ENCODE results near the gene CREB5.

Gene CREB5

GRCh38 chr7:28787106-28787505 is 374.8 kb downstream of the CREB5 start:
- no peak overlapping the region for H3K9ac ChIP-seq (ENCODE audit: low read length)
- no peaks in the 10 kb centered on the region for H3K27me3 ChIP-seq (ENCODE audit: control insufficient read depth in 1 of 2, insufficient read depth in 2 of 2, low read length in 2 of 2)
- no peak overlapping the region for H3K27ac ChIP-seq (ENCODE audit: low read depth, low read length)
- H3K9me3 ChIP-seq (ENCODE audit: low read length) = no peaks in the 10 kb centered on the region
- H3K36me3 ChIP-seq (ENCODE audit: insufficient read depth, low read length) = no peaks in the 10 kb centered on the region
- no peak overlapping the region for H3K4me3 ChIP-seq (ENCODE audit: low read depth in 1 of 2, low read length in 2 of 2)
- H3K4me1 ChIP-seq (ENCODE audit: insufficient read depth, low read length) = peaks cover 23% of the 10 kb centered on the region

DNA sequence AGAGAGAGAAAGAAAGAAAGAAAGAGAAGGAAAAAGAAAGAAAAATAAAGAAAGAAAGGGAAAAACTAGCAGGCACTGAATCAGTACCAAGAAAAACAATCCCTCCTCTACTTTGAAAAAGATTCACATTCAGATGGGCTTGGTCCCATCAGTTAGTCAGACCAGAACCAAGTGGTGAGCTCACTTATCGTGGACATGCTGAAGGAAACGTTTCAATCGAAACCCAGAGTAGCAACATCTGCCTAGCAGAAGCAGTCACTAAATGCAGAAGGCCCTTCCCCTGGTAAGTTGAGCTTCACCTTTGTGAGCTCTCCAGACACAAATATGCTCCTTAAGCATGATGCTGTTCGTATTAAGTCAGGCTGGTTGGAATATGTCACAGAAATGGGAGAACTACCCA is 378.1 kb downstream of the CREB5 start:
- no peaks in the 10 kb centered on the region for H3K9me3 ChIP-seq (ENCODE audit: low read length)
- no peaks in the 10 kb centered on the region for H3K36me3 ChIP-seq (ENCODE audit: insufficient read depth, low read length)
- H3K27me3 ChIP-seq (ENCODE audit: control insufficient read depth in 1 of 2, insufficient read depth in 2 of 2, low read length in 2 of 2) = no peaks in the 10 kb centered on the region
- H3K4me1 ChIP-seq (ENCODE audit: insufficient read depth, low read length) = peaks cover 3% of the 10 kb centered on the region
- H3K4me3 ChIP-seq (ENCODE audit: low read depth in 1 of 2, low read length in 2 of 2) = no peak overlapping the region
- no peak overlapping the region for H3K9ac ChIP-seq (ENCODE audit: low read length)
- no peak overlapping the region for H3K27ac ChIP-seq (ENCODE audit: low read depth, low read length)

DNA sequence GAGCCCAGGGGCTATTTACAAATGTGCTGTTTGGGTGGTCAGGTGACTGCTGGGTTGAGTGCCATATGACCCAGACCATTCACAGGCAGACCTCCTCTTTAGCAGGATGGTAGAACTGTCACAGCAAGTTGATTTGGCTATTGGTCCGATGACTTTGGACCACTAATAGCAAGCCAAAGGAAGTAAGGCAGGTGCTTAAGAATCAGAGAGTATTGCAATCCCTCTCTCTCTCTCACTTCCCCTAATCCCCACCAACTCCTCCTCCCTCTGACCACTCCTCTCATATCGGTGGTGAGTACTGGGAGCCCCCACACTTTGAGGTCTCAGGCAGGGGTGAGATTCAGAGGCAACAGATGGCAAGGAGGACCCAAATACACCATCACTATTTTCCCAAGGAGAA is 380.5 kb downstream of the CREB5 start:
- Histone ChIP-seq H3K36me3 (ENCODE audit: insufficient read depth, low read length) (no peaks in the 10 kb centered on the region), H3K9me3 (ENCODE audit: low read length) (no peaks in the 10 kb centered on the region), H3K27ac (ENCODE audit: low read depth, low read length) (no peak overlapping the region), H3K4me3 (ENCODE audit: low read depth in 1 of 2, low read length in 2 of 2) (no peak overlapping the region), H3K27me3 (ENCODE audit: control insufficient read depth in 1 of 2, insufficient read depth in 2 of 2, low read length in 2 of 2) (no peaks in the 10 kb centered on the region), H3K4me1 (ENCODE audit: insufficient read depth, low read length) (no peaks in the 10 kb centered on the region), H3K9ac (ENCODE audit: low read length) (no peak overlapping the region)

DNA sequence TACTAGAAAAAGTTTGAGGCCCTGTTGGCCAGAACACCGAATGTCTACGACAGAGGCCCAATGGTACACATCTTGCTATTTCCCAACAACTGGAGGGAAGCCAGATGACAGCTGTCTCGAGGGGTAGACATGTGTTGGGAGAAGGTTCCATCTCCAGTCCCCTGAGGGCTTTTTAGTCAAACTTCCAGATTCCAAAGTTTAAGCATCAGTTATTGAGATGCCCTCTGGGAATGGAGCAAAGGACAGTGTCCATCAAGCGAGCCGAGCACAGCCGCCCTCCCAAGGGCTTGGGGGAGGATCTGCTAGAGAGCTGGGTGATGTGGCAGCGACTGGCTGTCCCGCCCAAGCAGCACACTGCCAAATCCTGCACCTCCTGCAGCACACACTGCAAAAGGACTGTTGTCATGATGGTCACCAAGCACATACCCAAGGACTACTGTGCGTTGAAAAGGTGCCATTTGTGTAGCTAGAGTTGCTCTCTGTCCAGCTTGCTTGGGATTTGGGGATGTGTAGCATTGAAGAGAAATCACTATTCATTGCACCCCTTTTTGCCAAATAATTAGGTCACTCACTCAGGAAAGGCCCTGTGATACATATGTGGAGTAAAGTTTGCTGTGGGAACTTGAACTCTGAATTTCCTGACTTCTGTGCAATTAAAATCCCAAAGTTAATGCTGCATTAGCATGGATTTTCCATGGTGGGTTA is 381.2 kb downstream of the CREB5 start:
- H3K27me3 ChIP-seq (ENCODE audit: control insufficient read depth in 1 of 2, insufficient read depth in 2 of 2, low read length in 2 of 2) = no peaks in the 10 kb centered on the region
- no peak overlapping the region for H3K9ac ChIP-seq (ENCODE audit: low read length)
- H3K9me3 ChIP-seq (ENCODE audit: low read length) = no peaks in the 10 kb centered on the region
- H3K4me3 ChIP-seq (ENCODE audit: low read depth in 1 of 2, low read length in 2 of 2) = no peak overlapping the region
- H3K36me3 ChIP-seq (ENCODE audit: insufficient read depth, low read length) = no peaks in the 10 kb centered on the region
- H3K27ac ChIP-seq (ENCODE audit: low read depth, low read length) = no peak overlapping the region
- H3K4me1 ChIP-seq (ENCODE audit: insufficient read depth, low read length) = no peaks in the 10 kb centered on the region

DNA sequence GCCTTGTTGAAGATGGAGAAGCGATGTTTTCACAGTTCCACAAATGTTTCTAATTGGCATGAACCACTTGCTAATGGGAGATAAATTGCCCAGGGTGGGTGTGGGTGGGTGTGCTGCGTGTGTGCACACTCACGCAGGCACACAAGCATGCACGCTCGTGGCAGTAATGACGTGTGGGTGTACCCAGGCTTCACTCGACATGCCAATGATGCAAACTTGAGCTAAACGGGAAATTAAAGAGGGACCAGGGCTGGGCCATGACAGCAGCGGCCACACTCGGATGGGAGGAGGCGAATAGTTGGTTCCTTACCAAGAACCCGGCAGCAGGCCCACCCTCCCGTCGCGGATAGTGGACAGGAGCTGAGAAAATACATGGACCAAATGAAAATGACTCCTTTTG is 386.0 kb downstream of the CREB5 start:
- Histone ChIP-seq H3K9me3 (ENCODE audit: low read length) (no peaks in the 10 kb centered on the region), H3K4me3 (ENCODE audit: low read depth in 1 of 2, low read length in 2 of 2) (no peak overlapping the region), H3K9ac (ENCODE audit: low read length) (no peak overlapping the region), H3K27me3 (ENCODE audit: control insufficient read depth in 1 of 2, insufficient read depth in 2 of 2, low read length in 2 of 2) (no peaks in the 10 kb centered on the region), H3K27ac (ENCODE audit: low read depth, low read length) (no peak overlapping the region), H3K4me1 (ENCODE audit: insufficient read depth, low read length) (no peaks in the 10 kb centered on the region), H3K36me3 (ENCODE audit: insufficient read depth, low read length) (no peaks in the 10 kb centered on the region)

GRCh38 chr7:28799619-28800018 is 387.3 kb downstream of the CREB5 start:
- H3K9ac ChIP-seq (ENCODE audit: low read length) = no peak overlapping the region
- H3K36me3 ChIP-seq (ENCODE audit: insufficient read depth, low read length) = peaks cover 4% of the 10 kb centered on the region
- no peaks in the 10 kb centered on the region for H3K9me3 ChIP-seq (ENCODE audit: low read length)
- no peaks in the 10 kb centered on the region for H3K27me3 ChIP-seq (ENCODE audit: control insufficient read depth in 1 of 2, insufficient read depth in 2 of 2, low read length in 2 of 2)
- H3K27ac ChIP-seq (ENCODE audit: low read depth, low read length) = no peak overlapping the region
- H3K4me3 ChIP-seq (ENCODE audit: low read depth in 1 of 2, low read length in 2 of 2) = no peak overlapping the region
- H3K4me1 ChIP-seq (ENCODE audit: insufficient read depth, low read length) = no peaks in the 10 kb centered on the region

DNA sequence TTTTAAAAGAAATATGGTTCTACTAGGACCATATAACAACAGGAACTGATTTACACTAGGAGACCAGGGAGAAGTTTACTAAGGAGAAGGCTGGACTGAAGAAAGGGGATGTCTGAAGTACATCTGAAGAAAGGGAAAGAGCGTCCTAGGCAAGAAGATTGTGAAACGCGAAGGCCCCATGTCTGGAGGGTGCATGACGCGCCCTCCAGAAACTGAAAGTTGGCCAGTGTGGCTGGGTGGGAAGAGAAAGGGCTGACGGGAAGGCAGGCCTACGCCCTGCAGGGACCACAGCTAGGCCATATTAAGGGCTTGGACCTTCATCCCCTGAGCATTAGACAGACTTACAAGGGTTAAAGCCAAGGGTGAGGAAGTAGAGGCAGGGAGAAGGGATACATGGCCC is 387.8 kb downstream of the CREB5 start:
- Histone ChIP-seq H3K4me1 (ENCODE audit: insufficient read depth, low read length) (no peaks in the 10 kb centered on the region), H3K36me3 (ENCODE audit: insufficient read depth, low read length) (peaks cover 4% of the 10 kb centered on the region), H3K27ac (ENCODE audit: low read depth, low read length) (no peak overlapping the region), H3K9ac (ENCODE audit: low read length) (no peak overlapping the region), H3K27me3 (ENCODE audit: control insufficient read depth in 1 of 2, insufficient read depth in 2 of 2, low read length in 2 of 2) (no peaks in the 10 kb centered on the region), H3K4me3 (ENCODE audit: low read depth in 1 of 2, low read length in 2 of 2) (no peak overlapping the region), H3K9me3 (ENCODE audit: low read length) (no peaks in the 10 kb centered on the region)

DNA sequence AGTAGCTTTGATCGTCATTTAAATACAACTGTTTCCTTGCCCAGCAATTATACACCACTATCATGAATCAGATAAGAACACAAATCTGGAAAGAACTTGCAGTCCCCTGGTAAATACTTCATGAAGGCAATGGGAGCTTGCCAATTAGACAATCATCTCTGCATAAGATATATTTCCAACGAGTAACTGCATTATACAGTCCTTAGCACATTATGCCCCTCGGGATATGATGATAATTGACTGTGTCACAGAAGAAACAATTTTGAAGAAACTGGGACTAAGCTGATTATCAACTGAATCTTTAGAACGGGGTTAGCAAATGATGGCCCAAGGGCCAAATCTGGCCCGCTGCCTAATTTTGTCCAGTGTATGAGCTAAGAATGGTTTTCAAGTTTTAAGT is 390.1 kb downstream of the CREB5 start:
- H3K4me3 ChIP-seq (ENCODE audit: low read depth in 1 of 2, low read length in 2 of 2) = no peak overlapping the region
- H3K4me1 ChIP-seq (ENCODE audit: insufficient read depth, low read length) = no peaks in the 10 kb centered on the region
- H3K36me3 ChIP-seq (ENCODE audit: insufficient read depth, low read length) = peaks cover 4% of the 10 kb centered on the region
- no peak overlapping the region for H3K27ac ChIP-seq (ENCODE audit: low read depth, low read length)
- H3K9me3 ChIP-seq (ENCODE audit: low read length) = no peaks in the 10 kb centered on the region
- no peak overlapping the region for H3K9ac ChIP-seq (ENCODE audit: low read length)
- no peaks in the 10 kb centered on the region for H3K27me3 ChIP-seq (ENCODE audit: control insufficient read depth in 1 of 2, insufficient read depth in 2 of 2, low read length in 2 of 2)

DNA sequence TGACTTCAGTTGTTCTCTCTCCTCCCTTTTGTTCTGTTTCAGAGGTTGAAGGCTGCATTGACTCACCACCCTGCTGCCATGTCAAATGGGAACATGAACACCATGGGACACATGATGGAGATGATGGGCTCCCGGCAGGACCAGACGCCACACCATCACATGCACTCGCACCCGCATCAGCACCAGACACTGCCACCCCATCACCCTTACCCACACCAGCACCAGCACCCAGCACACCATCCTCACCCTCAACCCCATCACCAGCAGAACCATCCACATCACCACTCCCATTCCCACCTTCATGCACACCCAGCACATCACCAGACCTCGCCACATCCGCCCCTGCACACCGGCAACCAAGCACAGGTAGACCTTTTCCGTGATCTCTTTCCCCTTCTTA is 391.8 kb downstream of the CREB5 start:
- no peaks in the 10 kb centered on the region for H3K4me1 ChIP-seq (ENCODE audit: insufficient read depth, low read length)
- peaks cover 7% of the 10 kb centered on the region for H3K36me3 ChIP-seq (ENCODE audit: insufficient read depth, low read length)
- H3K27ac ChIP-seq (ENCODE audit: low read depth, low read length) = no peak overlapping the region
- no peak overlapping the region for H3K4me3 ChIP-seq (ENCODE audit: low read depth in 1 of 2, low read length in 2 of 2)
- no peaks in the 10 kb centered on the region for H3K9me3 ChIP-seq (ENCODE audit: low read length)
- no peak overlapping the region for H3K9ac ChIP-seq (ENCODE audit: low read length)
- H3K27me3 ChIP-seq (ENCODE audit: control insufficient read depth in 1 of 2, insufficient read depth in 2 of 2, low read length in 2 of 2) = no peaks in the 10 kb centered on the region

DNA sequence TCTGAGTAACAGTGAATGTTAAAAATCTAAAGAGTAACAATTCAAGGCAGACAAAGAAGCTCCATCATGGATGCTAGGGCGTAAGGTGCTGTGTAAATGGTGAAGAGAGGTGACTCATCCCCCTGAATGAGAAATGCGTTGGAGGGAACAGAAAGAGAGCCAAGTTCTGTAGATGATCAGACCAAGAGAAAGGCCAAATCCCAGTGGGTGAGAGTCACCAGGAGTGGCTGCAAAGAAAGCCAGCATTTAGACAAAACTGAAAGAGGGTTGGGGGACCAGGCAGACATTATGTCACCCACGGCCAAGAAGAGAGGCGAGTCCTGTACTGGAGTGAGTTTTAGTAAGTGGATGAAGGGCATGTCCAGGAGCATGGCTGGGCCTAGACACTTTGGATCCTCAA is 392.7 kb downstream of the CREB5 start:
- Histone ChIP-seq H3K4me3 (ENCODE audit: low read depth in 1 of 2, low read length in 2 of 2) (no peak overlapping the region), H3K9me3 (ENCODE audit: low read length) (no peaks in the 10 kb centered on the region), H3K9ac (ENCODE audit: low read length) (no peak overlapping the region), H3K27me3 (ENCODE audit: control insufficient read depth in 1 of 2, insufficient read depth in 2 of 2, low read length in 2 of 2) (no peaks in the 10 kb centered on the region), H3K4me1 (ENCODE audit: insufficient read depth, low read length) (no peaks in the 10 kb centered on the region), H3K36me3 (ENCODE audit: insufficient read depth, low read length) (peaks cover 13% of the 10 kb centered on the region), H3K27ac (ENCODE audit: low read depth, low read length) (no peak overlapping the region)

DNA sequence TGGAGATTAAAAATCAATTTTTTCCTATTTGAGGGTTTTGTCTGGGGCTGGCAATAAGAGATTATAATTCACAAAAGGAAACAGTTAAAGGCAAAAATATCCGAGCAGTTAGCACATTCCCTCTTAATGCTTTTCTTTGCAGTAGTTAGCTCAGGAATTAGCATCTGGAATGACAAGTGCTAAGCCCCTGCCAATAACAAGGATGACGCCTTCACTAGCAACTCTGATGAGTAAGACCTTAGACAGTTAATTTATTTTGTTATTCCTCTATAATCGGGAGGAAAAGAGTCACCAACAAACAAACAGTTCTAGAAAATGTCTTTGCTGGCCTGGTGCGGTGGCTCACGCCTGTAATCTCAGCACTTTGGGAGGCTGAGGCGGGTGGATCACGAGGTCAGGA is 394.5 kb downstream of the CREB5 start:
- peaks cover 3% of the 10 kb centered on the region for H3K4me1 ChIP-seq (ENCODE audit: insufficient read depth, low read length)
- no peaks in the 10 kb centered on the region for H3K27me3 ChIP-seq (ENCODE audit: control insufficient read depth in 1 of 2, insufficient read depth in 2 of 2, low read length in 2 of 2)
- no peak overlapping the region for H3K4me3 ChIP-seq (ENCODE audit: low read depth in 1 of 2, low read length in 2 of 2)
- H3K9me3 ChIP-seq (ENCODE audit: low read length) = no peaks in the 10 kb centered on the region
- no peak overlapping the region for H3K27ac ChIP-seq (ENCODE audit: low read depth, low read length)
- no peak overlapping the region for H3K9ac ChIP-seq (ENCODE audit: low read length)
- peaks cover 13% of the 10 kb centered on the region for H3K36me3 ChIP-seq (ENCODE audit: insufficient read depth, low read length)

DNA sequence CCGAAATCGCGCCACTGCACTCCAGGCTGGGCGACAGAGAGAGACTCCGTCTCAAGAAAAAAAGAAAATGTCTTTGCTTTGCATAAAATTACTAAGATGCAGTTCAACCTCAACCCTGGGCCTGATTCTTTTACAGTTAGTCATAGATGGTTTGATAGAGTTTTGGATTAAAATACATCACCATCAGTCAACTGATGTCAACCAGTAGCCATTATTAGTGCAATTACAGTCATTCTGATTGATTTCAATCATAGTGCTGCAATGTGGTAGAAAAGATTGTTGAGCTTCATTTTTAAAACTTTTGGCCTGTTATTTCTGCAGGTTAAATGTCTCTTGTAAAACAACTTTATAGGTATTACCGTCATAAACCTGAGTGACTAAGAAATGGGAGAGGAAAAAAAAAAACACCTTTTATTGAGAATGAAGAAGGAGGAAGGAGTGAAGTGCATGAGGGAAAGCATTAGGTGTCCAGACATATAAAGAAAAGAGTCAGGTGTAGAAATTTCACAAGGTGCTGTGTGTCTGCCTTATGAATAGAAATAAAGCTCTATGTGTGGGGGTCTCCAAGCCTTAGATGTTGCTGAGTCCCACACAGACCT is 395.2 kb downstream of the CREB5 start:
- peaks cover 3% of the 10 kb centered on the region for H3K4me1 ChIP-seq (ENCODE audit: insufficient read depth, low read length)
- no peak overlapping the region for H3K27ac ChIP-seq (ENCODE audit: low read depth, low read length)
- no peaks in the 10 kb centered on the region for H3K27me3 ChIP-seq (ENCODE audit: control insufficient read depth in 1 of 2, insufficient read depth in 2 of 2, low read length in 2 of 2)
- H3K9me3 ChIP-seq (ENCODE audit: low read length) = no peaks in the 10 kb centered on the region
- peaks cover 13% of the 10 kb centered on the region for H3K36me3 ChIP-seq (ENCODE audit: insufficient read depth, low read length)
- H3K9ac ChIP-seq (ENCODE audit: low read length) = no peak overlapping the region
- no peak overlapping the region for H3K4me3 ChIP-seq (ENCODE audit: low read depth in 1 of 2, low read length in 2 of 2)

Data from muscle layer of colon (tissue), 2 donors.